OCI-LY7 (cell line): ENCODE data around the gene NMBR. TPM values are rescaled to one million over a fixed set of nuclear protein-coding genes. Genes with fewer than 3 reads are reported as not detected.
"Not testable (repeated sequence)": the region's sequence is repeated elsewhere in the genome, so short reads cannot be mapped to it uniquely, and the experiment has no call there.

Experiments
- BruUV-seq: library from RNA; stranded (reverse); fragments of 400-500 nt; replicated peaks from 2 replicates; lab custom pipeline; 2021; lab: Mats Ljungman, UMichigan
- CTCF ChIA-PET: fragments of 300-600 bp; sonication (Branson Sonifier 250); formaldehyde crosslinking; loops from one replicate; lab custom pipeline; 2022; ENCODE audit warnings: antibody characterized with exemption; ENCODE audit not compliant: unreplicated experiment; lab: Charles Lee
- POLR2A ChIA-PET: fragments of 300-600 bp; sonication (Branson Sonifier 250); formaldehyde crosslinking; loops from one replicate; lab custom pipeline; 2022; ENCODE audit warnings: antibody characterized with exemption; lab: Charles Lee
- DNase-seq: peaks from one replicate; pipeline ENCODE4 v3.0.0-alpha.2; 2015; ENCODE audit warnings: low spot score
- H2AFZ ChIP-seq: fragments of 200-600 bp; sonication (generic), shearing (Covaris generic); 2 replicates; pipeline ENCODE4 v1.6.1; 2014; ENCODE audit warnings: mild to moderate bottlenecking, antibody characterized with exemption, low read length, moderate library complexity
- H3K27ac ChIP-seq: fragments of 200-600 bp; sonication (generic); 2 replicates; pipeline ENCODE4 v1.5.1; 2014; ENCODE audit warnings: mixed run types, low read depth, mild to moderate bottlenecking, moderate library complexity, low read length, inconsistent platforms; ENCODE audit not compliant: poor library complexity, severe bottlenecking
- H3K36me3 ChIP-seq: fragments of 200-600 bp; sonication (generic); 2 replicates; pipeline ENCODE4 v1.6.1; 2014; ENCODE audit warnings: mild to moderate bottlenecking, antibody characterized with exemption, low read length, moderate library complexity, mixed read lengths; ENCODE audit not compliant: insufficient read depth
- H3K4me1 ChIP-seq: fragments of 200-600 bp; sonication (generic); 2 replicates; pipeline ENCODE4 v1.5.1; 2014; ENCODE audit warnings: mild to moderate bottlenecking, low read length; ENCODE audit not compliant: insufficient read depth, poor library complexity, severe bottlenecking
- H3K4me2 ChIP-seq: fragments of 200-600 bp; sonication (generic); 2 replicates; pipeline ENCODE4 v1.6.1; 2014; ENCODE audit warnings: mild to moderate bottlenecking, low read length
- H3K4me3 ChIP-seq: fragments of 200-600 bp; sonication (generic); 2 replicates; pipeline ENCODE4 v1.5.1; 2014; ENCODE audit warnings: mild to moderate bottlenecking, low read depth, low read length; ENCODE audit not compliant: poor library complexity, severe bottlenecking
- H3K79me2 ChIP-seq: fragments of 200-600 bp; sonication (generic); 2 replicates; pipeline ENCODE4 v1.6.1; 2016; ENCODE audit warnings: low read depth, mild to moderate bottlenecking, low read length, moderate library complexity, mixed read lengths; ENCODE audit not compliant: insufficient read depth
- H3K9me2 ChIP-seq: fragments of 200-600 bp; sonication (generic); 2 replicates; pipeline ENCODE4 v1.6.1; 2016; ENCODE audit warnings: mild to moderate bottlenecking, low read length, mixed read lengths; ENCODE audit not compliant: insufficient read depth
- H3K9me3 ChIP-seq: fragments of 200-600 bp; sonication (generic); 2 replicates; pipeline ENCODE4 v1.6.1; 2014; ENCODE audit warnings: mild to moderate bottlenecking, mixed run types, low read length, mixed read lengths
- H4K20me1 ChIP-seq: fragments of 200-600 bp; sonication (generic); 2 replicates; pipeline ENCODE4 v1.6.1; 2014; ENCODE audit warnings: mild to moderate bottlenecking, antibody characterized with exemption, low read length, moderate library complexity, mixed read lengths; ENCODE audit not compliant: insufficient read depth
- EZH2phosphoT487 ChIP-seq: fragments of 200-600 bp; sonication (generic); IDR thresholded peaks from 2 replicates; pipeline ENCODE4 v1.6.1; 2018; ENCODE audit warnings: low read depth, borderline replicate concordance, mild to moderate bottlenecking, mixed run types, antibody characterized with exemption, low read length, moderate library complexity, mixed read lengths
- intact Hi-C: fragments of 100-400 bp; cut with micrococcal nuclease; formaldehyde crosslinking; loops from one replicate; pipeline ENCODE4 v1.10.0; 2022; ENCODE audit not compliant: unreplicated experiment
- total RNA-seq, 2 experiments: library from RNA; depleted of rRNA in 1 of 2; stranded (reverse); fragments of >200 nt in 1 of 2; shearing (Covaris generic) in 1 of 2; gene quantifications; 2 replicates each; pipeline ENCODE4 v1.2.3, GENCODE V29; 2014 to 2022
- TF ChIP-seq, protein P1 (sequence below): fragments of 200-600 bp; sonication (generic); conservative IDR thresholded peaks from 2 replicates; pipeline ENCODE4 v1.5.1; 2014; ENCODE audit warnings: mild to moderate bottlenecking, antibody characterized with exemption, low read length, moderate library complexity, mixed read lengths

Gene NMBR
- total RNA-seq, 2 experiments from 2014 or later: not detected

DNA sequence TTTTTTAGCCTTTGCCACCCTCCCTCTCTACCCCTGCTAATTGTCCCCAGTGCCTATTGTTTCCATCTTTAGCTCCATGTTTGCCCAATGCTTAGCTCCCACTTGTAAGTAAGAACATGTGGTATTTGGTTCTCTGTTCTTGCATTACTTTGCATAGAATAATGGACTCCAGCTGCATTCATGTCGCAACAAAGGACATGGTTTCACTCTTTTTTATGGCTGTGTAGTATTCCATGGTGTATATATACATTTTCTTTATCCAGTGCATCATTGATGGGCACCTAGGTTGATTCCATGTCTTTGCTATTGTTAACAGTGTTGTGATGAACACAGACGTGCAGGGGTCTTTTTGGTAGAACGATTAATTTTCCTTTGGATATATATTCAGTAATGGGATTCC lies 118.4 kb downstream of the NMBR start:
- no peak for DNase-seq
- intact Hi-C loops: no loop called here
- Histone ChIP-seq H3K36me3 (no peaks in the 10 kb centered on the region), H3K4me1 (no peaks in the 10 kb centered on the region), H2AFZ (no peak overlapping the region), H3K9me3 (no peaks in the 10 kb centered on the region), H4K20me1 (no peaks in the 10 kb centered on the region), H3K79me2 (no peaks in the 10 kb centered on the region), H3K9me2 (no peaks in the 10 kb centered on the region), H3K4me3 (no peak overlapping the region), H3K4me2 (no peak overlapping the region), H3K27ac (no peak overlapping the region)
- CTCF ChIA-PET: no interaction called here
- POLR2A ChIA-PET: no interaction called here
- BruUV-seq: no TSS peak
- TF ChIP-seq, protein P1, sequence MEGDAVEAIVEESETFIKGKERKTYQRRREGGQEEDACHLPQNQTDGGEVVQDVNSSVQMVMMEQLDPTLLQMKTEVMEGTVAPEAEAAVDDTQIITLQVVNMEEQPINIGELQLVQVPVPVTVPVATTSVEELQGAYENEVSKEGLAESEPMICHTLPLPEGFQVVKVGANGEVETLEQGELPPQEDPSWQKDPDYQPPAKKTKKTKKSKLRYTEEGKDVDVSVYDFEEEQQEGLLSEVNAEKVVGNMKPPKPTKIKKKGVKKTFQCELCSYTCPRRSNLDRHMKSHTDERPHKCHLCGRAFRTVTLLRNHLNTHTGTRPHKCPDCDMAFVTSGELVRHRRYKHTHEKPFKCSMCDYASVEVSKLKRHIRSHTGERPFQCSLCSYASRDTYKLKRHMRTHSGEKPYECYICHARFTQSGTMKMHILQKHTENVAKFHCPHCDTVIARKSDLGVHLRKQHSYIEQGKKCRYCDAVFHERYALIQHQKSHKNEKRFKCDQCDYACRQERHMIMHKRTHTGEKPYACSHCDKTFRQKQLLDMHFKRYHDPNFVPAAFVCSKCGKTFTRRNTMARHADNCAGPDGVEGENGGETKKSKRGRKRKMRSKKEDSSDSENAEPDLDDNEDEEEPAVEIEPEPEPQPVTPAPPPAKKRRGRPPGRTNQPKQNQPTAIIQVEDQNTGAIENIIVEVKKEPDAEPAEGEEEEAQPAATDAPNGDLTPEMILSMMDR: no peak
- TF ChIP-seq EZH2phosphoT487: no peak

- H3K27ac ChIP-seq, H3K4me3 ChIP-seq, H4K20me1 ChIP-seq, CTCF ChIA-PET, H3K9me2 ChIP-seq, H3K36me3 ChIP-seq, H3K9me3 ChIP-seq, H3K79me2 ChIP-seq, BruUV-seq, H3K4me1 ChIP-seq, H2AFZ ChIP-seq, POLR2A ChIA-PET, H3K4me2 ChIP-seq, DNase-seq, intact Hi-C loops: not testable (repeated sequence)
Measured at GRCh38 chr6:142027804-142028203, 119.1 kb downstream of the NMBR start.

- Histone ChIP-seq H3K79me2 (no peaks in the 10 kb centered on the region), H4K20me1 (no peaks in the 10 kb centered on the region), H3K9me3 (no peaks in the 10 kb centered on the region), H3K36me3 (no peaks in the 10 kb centered on the region), H3K4me2 (no peak overlapping the region), H3K9me2 (no peaks in the 10 kb centered on the region), H3K4me1 (no peaks in the 10 kb centered on the region), H3K27ac (no peak overlapping the region), H2AFZ (no peak overlapping the region), H3K4me3 (no peak overlapping the region)
- ChIA-PET CTCF (no interaction called here), POLR2A (no interaction called here)
- DNase-seq: no peak
- intact Hi-C loops: no loop called here
- TF ChIP-seq EZH2phosphoT487: no peak
- TF ChIP-seq, protein P1: no peak
- BruUV-seq: no TSS peak
Measured at GRCh38 chr6:142027074-142027473, 119.8 kb downstream of the NMBR start.
